ENCODE results near the gene RHOBTB1. TPM values are rescaled to one million over a fixed set of nuclear protein-coding genes. Genes with fewer than 3 reads are reported as not detected.
"Not testable (repeated sequence)": the region's sequence is repeated elsewhere in the genome, so short reads cannot be mapped to it uniquely, and the experiment has no call there.

The RHOBTB1 gene
- total and polyA plus RNA-seq, 2 donors, result 3.4 to 4.5 TPM

- H3K4me3 ChIP-seq (ENCODE audit: low read length in 2 of 2), result no peak overlapping the region
- 95% methylated on average over 3 of the region's 3 CpGs for WGBS
- H3K36me3 ChIP-seq (ENCODE audit: control insufficient read depth in 2 of 2, insufficient read depth in 2 of 2, low read length in 1 of 2), result no peaks in the 10 kb centered on the region
- H3K4me1 ChIP-seq (ENCODE audit: control insufficient read depth in 2 of 2, insufficient read depth in 2 of 2, low read length in 2 of 2), result peaks cover 12 to 13% of the 10 kb centered on the region in 2 donors
- no peak overlapping the region for H3K27ac ChIP-seq (ENCODE audit: low read depth in 1 of 2, low read length in 1 of 2)
- no peak for DNase-seq (ENCODE audit: low read depth in 6 of 9, low spot score in 9 of 9)
- no peaks in the 10 kb centered on the region for H3K27me3 ChIP-seq (ENCODE audit: control insufficient read depth in 2 of 2, insufficient read depth in 1 of 2, low read length in 1 of 2)
- H3K9me3 ChIP-seq (ENCODE audit: control insufficient read depth in 2 of 2, insufficient read depth in 1 of 2, low read length in 1 of 2), result peaks cover 0 to 7% of the 10 kb centered on the region in 2 donors
Measured at GRCh38 chr10:60907236-60907635, 36.7 kb downstream of the RHOBTB1 start.

- H3K27ac ChIP-seq (ENCODE audit: low read depth in 1 of 2, low read length in 1 of 2); H3K36me3 ChIP-seq (ENCODE audit: control insufficient read depth in 2 of 2, insufficient read depth in 2 of 2, low read length in 1 of 2); DNase-seq (ENCODE audit: low read depth in 6 of 9, low spot score in 9 of 9); H3K27me3 ChIP-seq (ENCODE audit: control insufficient read depth in 2 of 2, insufficient read depth in 1 of 2, low read length in 1 of 2); H3K4me3 ChIP-seq (ENCODE audit: low read length in 2 of 2); H3K9me3 ChIP-seq (ENCODE audit: control insufficient read depth in 2 of 2, insufficient read depth in 1 of 2, low read length in 1 of 2): not testable (repeated sequence)
- 97% methylated on average over 6 of the region's 6 CpGs for WGBS
- H3K4me1 ChIP-seq (ENCODE audit: control insufficient read depth in 2 of 2, insufficient read depth in 2 of 2, low read length in 2 of 2), result peaks cover 12 to 13% of the 10 kb centered on the region in 2 donors
Measured at GRCh38 chr10:60906825-60907224, 37.2 kb downstream of the RHOBTB1 start.

GRCh38 chr10:60906411-60906810 is 37.6 kb downstream of the RHOBTB1 start:
- Histone ChIP-seq H3K4me1 (ENCODE audit: control insufficient read depth in 2 of 2, insufficient read depth in 2 of 2, low read length in 2 of 2) (peaks cover 11 to 12% of the 10 kb centered on the region in 2 donors), H3K9me3 (ENCODE audit: control insufficient read depth in 2 of 2, insufficient read depth in 1 of 2, low read length in 1 of 2) (peaks cover 0 to 7% of the 10 kb centered on the region in 2 donors), H3K27ac (ENCODE audit: low read depth in 1 of 2, low read length in 1 of 2) (no peak overlapping the region), H3K4me3 (ENCODE audit: low read length in 2 of 2) (no peak overlapping the region), H3K36me3 (ENCODE audit: control insufficient read depth in 2 of 2, insufficient read depth in 2 of 2, low read length in 1 of 2) (no peaks in the 10 kb centered on the region), H3K27me3 (ENCODE audit: control insufficient read depth in 2 of 2, insufficient read depth in 1 of 2, low read length in 1 of 2) (no peaks in the 10 kb centered on the region)
- 91% methylated on average over 2 of the region's 2 CpGs for WGBS
- DNase-seq (ENCODE audit: low read depth in 6 of 9, low spot score in 9 of 9), result no peak

GRCh38 chr10:60905580-60905979 is 38.4 kb downstream of the RHOBTB1 start:
- peaks cover 0 to 7% of the 10 kb centered on the region in 2 donors for H3K9me3 ChIP-seq (ENCODE audit: control insufficient read depth in 2 of 2, insufficient read depth in 1 of 2, low read length in 1 of 2)
- H3K4me1 ChIP-seq (ENCODE audit: control insufficient read depth in 2 of 2, insufficient read depth in 2 of 2, low read length in 2 of 2), result peaks cover 3 to 7% of the 10 kb centered on the region in 2 donors
- no peak overlapping the region for H3K4me3 ChIP-seq (ENCODE audit: low read length in 2 of 2)
- H3K27me3 ChIP-seq (ENCODE audit: control insufficient read depth in 2 of 2, insufficient read depth in 1 of 2, low read length in 1 of 2), result no peaks in the 10 kb centered on the region
- DNase-seq (ENCODE audit: low read depth in 6 of 9, low spot score in 9 of 9), result no peak
- no peak overlapping the region for H3K27ac ChIP-seq (ENCODE audit: low read depth in 1 of 2, low read length in 1 of 2)
- H3K36me3 ChIP-seq (ENCODE audit: control insufficient read depth in 2 of 2, insufficient read depth in 2 of 2, low read length in 1 of 2), result no peaks in the 10 kb centered on the region
- 92% methylated on average over 4 of the region's 4 CpGs for WGBS

GRCh38 chr10:60903096-60903495 is 40.9 kb downstream of the RHOBTB1 start:
- no peaks in the 10 kb centered on the region for H3K27me3 ChIP-seq (ENCODE audit: control insufficient read depth in 2 of 2, insufficient read depth in 1 of 2, low read length in 1 of 2)
- H3K36me3 ChIP-seq (ENCODE audit: control insufficient read depth in 2 of 2, insufficient read depth in 2 of 2, low read length in 1 of 2), result no peaks in the 10 kb centered on the region
- peaks cover 0 to 7% of the 10 kb centered on the region in 2 donors for H3K9me3 ChIP-seq (ENCODE audit: control insufficient read depth in 2 of 2, insufficient read depth in 1 of 2, low read length in 1 of 2)
- H3K4me1 ChIP-seq (ENCODE audit: control insufficient read depth in 2 of 2, insufficient read depth in 2 of 2, low read length in 2 of 2), result no peaks in the 10 kb centered on the region
- no peak overlapping the region for H3K27ac ChIP-seq (ENCODE audit: low read depth in 1 of 2, low read length in 1 of 2)
- DNase-seq (ENCODE audit: low read depth in 6 of 9, low spot score in 9 of 9), result no peak
- 96% methylated on average over 3 of the region's 3 CpGs for whole genome bisulfite sequencing
- H3K4me3 ChIP-seq (ENCODE audit: low read length in 2 of 2), result no peak overlapping the region

DNA sequence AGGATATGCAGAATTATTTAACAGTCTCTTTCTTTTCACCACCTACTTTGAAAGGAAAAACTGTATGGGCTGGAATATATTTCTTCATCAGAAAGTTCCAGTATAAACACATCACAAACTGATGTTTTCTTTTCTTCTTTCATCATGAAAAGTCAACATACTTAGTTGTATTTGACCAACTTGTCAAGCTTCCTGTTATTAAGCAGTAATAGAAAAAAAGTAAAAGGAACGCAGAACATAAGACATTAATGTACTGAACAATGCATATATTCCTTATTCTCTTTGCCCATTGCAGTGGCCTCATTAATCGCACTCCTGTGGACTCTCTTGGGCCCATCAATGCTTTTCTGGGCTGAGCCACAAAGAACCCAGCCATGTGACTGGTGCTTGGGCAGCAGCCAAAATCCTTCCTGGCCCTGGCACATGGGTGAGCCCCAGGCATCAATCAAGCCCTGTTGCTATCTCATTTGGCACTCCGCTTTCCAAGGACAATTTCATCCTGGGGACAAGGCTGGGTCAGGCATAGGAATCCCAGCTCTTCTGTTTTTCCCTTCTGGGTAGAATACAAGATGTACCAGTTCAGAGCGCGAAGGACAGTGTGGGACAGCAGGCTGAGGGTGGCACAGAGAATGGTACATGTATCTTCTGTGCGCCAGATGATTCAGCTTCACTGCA is 42.3 kb downstream of the RHOBTB1 start:
- Histone ChIP-seq H3K4me3 (ENCODE audit: low read length in 2 of 2) (no peak overlapping the region), H3K27me3 (ENCODE audit: control insufficient read depth in 2 of 2, insufficient read depth in 1 of 2, low read length in 1 of 2) (no peaks in the 10 kb centered on the region), H3K4me1 (ENCODE audit: control insufficient read depth in 2 of 2, insufficient read depth in 2 of 2, low read length in 2 of 2) (no peaks in the 10 kb centered on the region), H3K36me3 (ENCODE audit: control insufficient read depth in 2 of 2, insufficient read depth in 2 of 2, low read length in 1 of 2) (no peaks in the 10 kb centered on the region), H3K9me3 (ENCODE audit: control insufficient read depth in 2 of 2, insufficient read depth in 1 of 2, low read length in 1 of 2) (peaks cover 0 to 4% of the 10 kb centered on the region in 2 donors), H3K27ac (ENCODE audit: low read depth in 1 of 2, low read length in 1 of 2) (no peak overlapping the region)
- 97% methylated on average over 6 of the region's 6 CpGs for WGBS
- DNase-seq (ENCODE audit: low read depth in 6 of 9, low spot score in 9 of 9), result no peak

DNA sequence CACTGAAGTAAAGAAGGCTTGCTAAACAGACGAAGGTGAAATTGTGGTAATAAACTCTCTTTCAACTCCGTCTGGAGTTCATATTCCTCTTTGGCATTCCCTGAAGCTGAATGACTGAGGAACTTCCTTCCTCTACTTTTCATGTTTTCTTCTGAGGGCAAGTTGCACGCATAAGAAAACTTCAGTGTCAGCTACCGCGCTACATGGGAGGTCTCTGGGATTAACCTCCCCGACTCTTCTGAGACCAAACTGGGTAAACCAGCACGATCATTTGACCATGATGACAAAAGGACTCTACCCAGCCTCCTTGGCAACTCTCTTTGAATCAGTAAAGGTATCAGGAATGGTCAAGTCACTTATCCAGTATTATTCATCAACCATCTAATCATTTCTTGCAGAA is 44.7 kb downstream of the RHOBTB1 start:
- Histone ChIP-seq H3K9me3 (ENCODE audit: control insufficient read depth in 2 of 2, insufficient read depth in 1 of 2, low read length in 1 of 2) (no peaks in the 10 kb centered on the region), H3K4me3 (ENCODE audit: low read length in 2 of 2) (no peak overlapping the region), H3K27me3 (ENCODE audit: control insufficient read depth in 2 of 2, insufficient read depth in 1 of 2, low read length in 1 of 2) (no peaks in the 10 kb centered on the region), H3K36me3 (ENCODE audit: control insufficient read depth in 2 of 2, insufficient read depth in 2 of 2, low read length in 1 of 2) (no peaks in the 10 kb centered on the region), H3K4me1 (ENCODE audit: control insufficient read depth in 2 of 2, insufficient read depth in 2 of 2, low read length in 2 of 2) (no peaks in the 10 kb centered on the region), H3K27ac (ENCODE audit: low read depth in 1 of 2, low read length in 1 of 2) (no peak overlapping the region)
- no peak for DNase-seq (ENCODE audit: low read depth in 6 of 9, low spot score in 9 of 9)
- whole genome bisulfite sequencing, result 97% methylated on average over 7 of the region's 7 CpGs

GRCh38 chr10:60898321-60898720 is 45.7 kb downstream of the RHOBTB1 start:
- H3K4me1 ChIP-seq (ENCODE audit: control insufficient read depth in 2 of 2, insufficient read depth in 2 of 2, low read length in 2 of 2), result no peaks in the 10 kb centered on the region
- no peaks in the 10 kb centered on the region for H3K9me3 ChIP-seq (ENCODE audit: control insufficient read depth in 2 of 2, insufficient read depth in 1 of 2, low read length in 1 of 2)
- H3K36me3 ChIP-seq (ENCODE audit: control insufficient read depth in 2 of 2, insufficient read depth in 2 of 2, low read length in 1 of 2), result no peaks in the 10 kb centered on the region
- no peak overlapping the region for H3K27ac ChIP-seq (ENCODE audit: low read depth in 1 of 2, low read length in 1 of 2)
- 94% methylated on average over 5 of the region's 5 CpGs for WGBS
- H3K27me3 ChIP-seq (ENCODE audit: control insufficient read depth in 2 of 2, insufficient read depth in 1 of 2, low read length in 1 of 2), result no peaks in the 10 kb centered on the region
- DNase-seq (ENCODE audit: low read depth in 6 of 9, low spot score in 9 of 9), result no peak
- H3K4me3 ChIP-seq (ENCODE audit: low read length in 2 of 2), result no peak overlapping the region

DNA sequence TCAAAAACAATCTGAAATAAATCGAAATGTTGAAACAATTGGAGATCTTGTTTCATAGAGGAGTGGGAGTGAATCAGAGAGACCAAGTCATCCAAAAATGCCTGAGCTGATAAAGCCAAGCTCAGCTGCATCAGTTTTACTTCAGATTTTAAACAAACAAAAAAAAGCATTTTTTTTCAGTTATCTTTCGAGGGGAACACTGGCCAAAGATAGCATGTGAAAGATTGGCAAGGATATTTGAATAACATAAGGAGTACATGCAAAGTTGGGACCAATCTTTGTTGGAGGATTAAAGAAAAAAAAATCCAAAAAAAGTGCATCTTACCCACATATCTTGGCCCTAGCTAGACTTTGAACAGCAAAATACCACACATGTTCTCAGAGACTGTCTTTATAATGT is 47.2 kb downstream of the RHOBTB1 start:
- no peaks in the 10 kb centered on the region for H3K27me3 ChIP-seq (ENCODE audit: control insufficient read depth in 2 of 2, insufficient read depth in 1 of 2, low read length in 1 of 2)
- H3K36me3 ChIP-seq (ENCODE audit: control insufficient read depth in 2 of 2, insufficient read depth in 2 of 2, low read length in 1 of 2), result no peaks in the 10 kb centered on the region
- H3K27ac ChIP-seq (ENCODE audit: low read depth in 1 of 2, low read length in 1 of 2), result no peak overlapping the region
- H3K9me3 ChIP-seq (ENCODE audit: control insufficient read depth in 2 of 2, insufficient read depth in 1 of 2, low read length in 1 of 2), result no peaks in the 10 kb centered on the region
- DNase-seq (ENCODE audit: low read depth in 6 of 9, low spot score in 9 of 9), result no peak
- no peak overlapping the region for H3K4me3 ChIP-seq (ENCODE audit: low read length in 2 of 2)
- H3K4me1 ChIP-seq (ENCODE audit: control insufficient read depth in 2 of 2, insufficient read depth in 2 of 2, low read length in 2 of 2), result no peaks in the 10 kb centered on the region
- 88% methylated on average over 2 of the region's 2 CpGs for WGBS

Data from thymus (tissue), 11 donors.